Erythroblast (primary cell): ENCODE results near the gene CPN2.
A peak's percentile ranks its signal among the peaks of the same experiment; 100 is the strongest.

Experiments used
- DNase-seq, 2 experiments: peaks; one replicate each; lab custom pipeline; 2025; lab: John Stamatoyannopoulos, UW
- GATA1 ChIP-seq: IDR thresholded peaks from 2 replicates; pipeline ENCODE4 v1.6.1; 2011; ENCODE audit warnings: low read depth, mild to moderate bottlenecking, control low read depth, low read length, moderate library complexity
- POLR2A ChIP-seq: IDR thresholded peaks from 2 replicates; pipeline ENCODE4 v1.6.1; 2011; ENCODE audit warnings: mild to moderate bottlenecking, low read length

The CPN2 gene

DNA sequence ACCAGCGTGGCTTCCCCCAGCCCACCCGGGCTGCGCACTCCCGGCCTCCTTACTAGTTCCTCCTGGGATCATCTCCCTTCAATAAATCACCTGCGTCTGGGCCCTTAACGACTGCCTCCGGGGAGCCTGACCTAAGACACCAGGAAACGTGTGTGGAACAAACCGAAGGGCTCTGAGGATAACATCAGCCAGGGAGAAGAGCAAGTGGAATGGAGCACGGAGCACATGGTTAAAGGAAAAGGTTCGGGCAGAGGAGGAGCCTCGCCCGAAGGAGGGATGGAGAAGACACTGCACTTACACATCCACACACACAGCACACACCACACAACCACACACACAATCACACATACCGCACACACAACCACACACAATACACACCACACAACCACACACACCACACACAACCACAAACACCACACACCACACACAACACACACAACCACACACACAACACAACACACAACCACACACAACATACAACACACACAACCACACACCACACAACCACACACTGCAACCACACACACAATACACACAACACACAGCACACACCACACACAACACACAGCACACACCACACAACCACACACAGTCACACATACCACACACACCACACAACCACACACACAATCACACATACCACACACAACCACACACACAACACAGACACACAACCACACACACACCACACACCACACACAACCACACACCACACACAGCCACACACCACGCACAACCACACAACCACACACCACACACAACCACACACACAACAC lies 24.7 kb downstream of the CPN2 start:
- no peak for DNase-seq
- TF ChIP-seq GATA1: no peak

DNA sequence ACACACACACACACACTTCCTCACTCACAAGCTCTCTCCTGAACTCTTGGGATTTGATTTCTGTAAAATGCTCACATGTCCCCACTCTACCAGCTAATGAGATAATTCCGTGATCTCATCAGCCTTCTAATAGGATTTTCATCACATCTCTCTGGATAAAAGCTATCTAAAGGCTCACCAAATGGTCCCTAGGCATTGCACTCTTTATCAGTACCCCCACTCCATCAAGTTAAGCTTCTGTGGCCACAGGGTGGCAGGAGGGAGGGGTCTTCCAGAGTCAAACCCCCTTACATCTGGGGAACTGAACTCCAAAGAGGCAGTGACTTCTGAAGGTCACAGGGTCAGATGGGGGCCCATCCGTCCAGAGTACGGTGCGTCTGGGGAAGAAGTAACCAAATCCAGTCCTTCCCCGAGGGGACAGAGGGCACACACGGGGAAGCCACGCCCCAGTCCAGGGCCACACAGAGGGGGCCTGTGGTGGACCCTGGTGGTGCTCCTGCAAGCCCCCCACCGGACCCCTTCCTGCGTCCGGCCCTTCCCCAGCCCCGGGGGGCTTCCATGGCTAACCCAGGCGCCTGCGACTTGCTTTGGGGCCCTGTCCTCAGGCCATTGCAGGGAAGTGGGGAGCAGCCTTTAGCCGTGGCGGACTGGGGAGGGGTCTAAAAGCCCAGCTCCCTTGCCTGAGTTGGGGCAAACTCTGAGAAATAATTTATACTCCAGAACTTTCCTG lies 25.5 kb downstream of the CPN2 start:
- no peak for DNase-seq
- TF ChIP-seq GATA1: no peak
- no peak for TF ChIP-seq POLR2A

DNA sequence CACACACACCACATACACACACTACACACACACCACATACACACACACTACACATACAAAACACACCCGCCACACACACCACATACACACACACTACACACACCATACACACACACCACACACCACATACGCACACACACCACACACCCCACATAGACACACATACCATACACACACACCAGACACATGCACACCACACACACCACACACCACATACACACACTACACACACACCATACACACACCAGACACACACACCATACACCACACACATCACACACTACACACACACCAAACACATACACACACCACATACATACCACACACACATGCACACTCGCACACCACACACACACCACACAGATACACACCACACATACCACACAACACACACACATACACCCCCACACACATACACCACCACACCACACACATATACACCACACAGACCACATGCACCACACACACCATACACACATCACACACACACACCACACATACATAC lies 26.3 kb downstream of the CPN2 start:
- no peak for DNase-seq
- no peak for TF ChIP-seq GATA1
- no peak for TF ChIP-seq POLR2A

DNA sequence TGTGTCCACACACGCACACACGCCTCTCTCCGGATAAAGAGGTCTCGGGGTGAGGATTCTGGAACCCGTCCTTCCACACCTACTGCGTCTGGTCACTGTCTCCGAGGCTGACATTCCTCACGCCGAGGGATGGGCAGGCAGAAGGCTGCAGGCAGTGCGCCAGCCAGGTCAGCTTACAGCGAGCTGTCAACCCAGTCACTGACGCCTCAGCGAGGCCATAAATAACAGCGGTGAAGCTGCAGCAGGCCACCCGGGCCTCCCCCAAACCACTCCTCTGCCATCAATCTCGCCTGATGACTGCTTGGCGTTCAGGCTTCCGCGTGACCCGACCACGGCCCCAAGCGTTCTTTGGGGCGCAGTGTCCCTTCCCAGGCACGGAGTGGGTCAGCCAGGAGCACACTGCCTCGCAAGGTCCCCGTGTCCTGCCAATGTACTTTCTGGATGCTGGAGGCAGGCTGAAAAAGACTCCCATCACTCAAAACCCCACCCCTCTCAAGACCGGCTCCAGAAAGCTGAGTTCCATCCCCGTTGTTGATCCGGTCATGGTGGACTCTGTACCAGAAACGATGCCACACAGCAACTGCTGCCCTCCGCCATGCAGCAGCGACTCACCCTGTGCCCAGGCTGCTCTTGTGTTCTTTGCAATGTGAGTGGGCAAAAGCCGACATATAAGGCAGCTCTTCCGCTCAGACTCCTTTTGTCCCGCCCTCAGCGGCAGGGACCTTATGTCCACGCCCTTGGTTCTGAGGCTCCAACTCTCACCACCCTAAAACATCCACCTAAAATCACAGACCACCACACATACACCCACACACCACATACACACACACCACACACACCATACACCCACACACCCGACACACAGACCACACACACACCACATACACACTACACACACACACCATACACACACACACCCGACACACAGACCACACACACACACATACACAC lies 27.1 kb downstream of the CPN2 start:
- TF ChIP-seq POLR2A (no peak), GATA1 (no peak)

DNA sequence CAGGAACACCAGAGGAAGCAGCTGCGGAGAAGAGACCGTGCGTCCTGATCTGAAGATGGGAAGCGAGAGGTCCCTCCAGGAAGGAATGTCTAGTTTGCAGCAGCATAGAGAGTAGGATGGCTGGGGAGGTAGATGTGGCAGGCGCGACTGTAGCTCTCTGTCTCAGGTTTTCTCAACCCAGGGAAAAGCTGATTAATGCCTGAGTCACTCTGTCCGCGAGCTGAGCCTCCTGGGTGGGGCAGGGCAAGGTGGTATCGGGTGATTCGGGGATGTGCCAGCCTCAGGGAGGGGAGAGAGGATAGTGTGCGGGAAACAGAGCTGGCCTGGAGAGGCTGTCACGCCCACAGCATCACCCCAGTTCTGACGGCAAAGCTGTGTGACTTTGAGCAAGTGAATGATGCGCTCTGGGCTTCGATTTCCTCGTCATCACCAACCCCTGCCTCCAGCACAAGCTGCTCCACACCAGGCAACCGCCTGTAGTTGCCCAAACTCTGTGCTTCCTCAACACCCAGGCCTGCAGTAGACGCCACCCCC lies 28.4 kb downstream of the CPN2 start:
- TF ChIP-seq POLR2A (no peak), GATA1 (no peak)
- DNase-seq: peak; percentile 73 to 77

More for the DNA sequence above, 27.1 kb downstream of the CPN2 start:
- no peak for DNase-seq

DNA sequence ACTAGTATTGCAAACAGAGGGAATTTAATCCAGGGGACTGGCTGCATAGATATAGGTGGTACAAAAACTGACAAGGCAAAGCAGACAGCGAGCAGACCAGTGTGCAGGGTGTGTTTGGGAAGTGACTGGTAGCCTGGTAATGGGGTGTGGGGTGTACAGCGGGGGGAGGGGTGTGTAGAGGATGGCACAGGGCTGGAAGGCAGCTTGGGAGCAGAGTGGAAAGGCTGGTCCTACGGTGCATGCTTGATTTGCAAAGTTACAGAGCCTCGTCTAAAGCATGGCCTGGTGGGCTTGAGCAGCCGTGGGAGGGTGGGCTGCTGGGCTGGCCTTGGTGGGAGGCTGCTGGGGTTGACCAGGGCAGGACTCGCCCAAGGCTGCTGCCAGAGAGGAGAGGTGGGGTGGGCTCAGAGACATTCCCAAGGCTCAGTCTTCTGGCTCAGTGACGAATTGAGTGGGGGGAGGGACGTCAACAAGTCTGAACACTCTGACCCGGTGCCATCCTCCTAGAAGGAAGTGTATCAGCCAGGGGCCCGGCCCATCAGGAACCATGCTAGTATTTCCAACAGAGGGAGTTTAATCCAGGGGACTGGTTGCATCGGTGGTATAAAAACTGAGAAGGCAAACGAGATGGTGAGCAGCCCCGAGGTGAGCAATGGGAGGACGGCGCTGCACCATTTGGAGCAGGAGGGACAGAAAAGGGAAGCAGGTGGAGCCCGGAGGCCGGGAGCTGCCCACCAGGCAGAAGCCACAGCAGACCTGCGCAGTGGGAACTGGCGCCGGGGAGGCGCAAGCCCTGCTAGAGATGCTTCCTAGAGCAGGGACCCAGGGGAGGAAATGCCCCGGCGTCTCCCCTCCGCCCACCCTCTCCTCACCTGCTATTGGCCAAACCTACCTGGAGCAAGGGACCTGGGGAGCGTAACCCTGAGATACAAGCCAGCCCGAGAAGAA lies 29.2 kb downstream of the CPN2 start:
- no peak for DNase-seq
- TF ChIP-seq POLR2A (no peak), GATA1 (no peak)

DNA sequence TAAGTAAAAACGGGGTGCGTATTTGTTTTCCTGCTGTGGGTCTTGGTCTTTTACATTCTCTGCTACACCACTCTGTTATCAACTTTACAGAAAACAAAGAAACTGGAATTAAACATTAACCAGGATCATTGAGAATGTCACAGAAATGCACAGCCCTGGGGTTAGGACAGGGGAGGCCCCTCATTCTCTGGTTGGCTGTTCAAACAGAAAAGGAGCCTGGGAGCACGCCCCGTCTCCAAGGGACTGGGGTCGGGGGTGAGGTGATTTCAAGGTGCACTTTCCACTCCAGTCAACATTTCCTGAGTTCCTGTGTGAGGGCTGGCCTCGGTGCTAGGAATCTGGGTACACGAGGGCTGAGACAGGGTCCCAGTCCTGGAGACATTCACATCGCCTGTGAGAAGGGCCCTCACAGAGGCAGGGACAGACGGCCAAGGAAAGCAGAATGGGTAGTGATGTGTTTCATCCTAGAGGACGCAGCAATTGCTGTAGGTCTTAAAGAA lies 30.3 kb downstream of the CPN2 start:
- no peak for DNase-seq
- no peak for TF ChIP-seq POLR2A
- TF ChIP-seq GATA1: no peak

DNA sequence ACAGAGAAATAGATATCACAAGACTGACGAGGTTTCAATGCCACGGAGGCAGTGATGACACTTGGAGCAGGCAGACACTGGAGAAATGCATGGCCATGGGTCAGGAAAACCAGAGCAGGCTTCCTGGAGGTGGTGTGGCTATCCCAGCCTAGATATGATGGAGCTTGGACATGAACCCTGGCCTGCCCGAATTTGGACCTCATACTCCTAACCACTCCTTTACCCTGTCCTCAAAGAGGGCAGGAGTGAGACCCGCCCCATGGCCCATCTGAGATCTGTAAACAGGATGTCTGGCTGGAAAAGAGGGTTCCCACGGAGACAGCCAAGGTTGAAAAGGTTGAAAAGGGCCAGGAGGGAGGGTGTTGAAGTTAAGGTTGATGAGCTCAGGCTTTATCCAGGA lies 31.0 kb downstream of the CPN2 start:
- no peak for DNase-seq
- TF ChIP-seq POLR2A (no peak), GATA1 (no peak)

DNA sequence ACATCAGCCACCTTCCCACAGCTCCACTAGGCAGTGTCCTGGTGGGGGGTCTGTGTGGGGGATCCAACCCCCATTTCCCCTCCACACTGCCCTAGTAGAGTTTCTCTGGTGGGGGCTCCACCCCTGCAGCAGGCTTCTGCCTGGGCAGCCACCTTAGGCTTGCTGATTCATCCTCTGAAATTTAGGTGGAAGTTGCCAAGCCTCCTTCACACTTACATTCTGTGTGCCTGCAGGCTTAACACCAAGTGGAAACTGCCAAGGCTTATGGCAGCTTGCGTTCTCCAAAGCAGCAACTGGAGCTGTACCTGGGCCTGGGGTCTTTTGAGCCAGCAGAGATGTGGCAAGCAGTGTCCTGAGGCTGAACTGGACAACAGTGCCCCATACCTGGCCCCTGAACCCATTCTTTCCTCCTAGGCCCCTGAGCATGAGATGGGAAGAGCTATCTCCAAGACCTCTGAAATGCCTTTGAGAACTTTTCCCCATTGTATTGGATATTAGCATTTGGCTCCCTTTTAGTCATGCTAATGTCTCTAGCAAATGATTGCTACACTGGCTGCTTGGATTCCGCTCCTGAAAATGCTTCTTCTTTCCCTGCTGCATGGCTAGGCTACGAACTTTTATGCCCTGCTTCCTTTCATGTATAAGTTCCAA lies 32.5 kb downstream of the CPN2 start:
- TF ChIP-seq GATA1: no peak
- TF ChIP-seq POLR2A: no peak
- DNase-seq: no peak

DNA sequence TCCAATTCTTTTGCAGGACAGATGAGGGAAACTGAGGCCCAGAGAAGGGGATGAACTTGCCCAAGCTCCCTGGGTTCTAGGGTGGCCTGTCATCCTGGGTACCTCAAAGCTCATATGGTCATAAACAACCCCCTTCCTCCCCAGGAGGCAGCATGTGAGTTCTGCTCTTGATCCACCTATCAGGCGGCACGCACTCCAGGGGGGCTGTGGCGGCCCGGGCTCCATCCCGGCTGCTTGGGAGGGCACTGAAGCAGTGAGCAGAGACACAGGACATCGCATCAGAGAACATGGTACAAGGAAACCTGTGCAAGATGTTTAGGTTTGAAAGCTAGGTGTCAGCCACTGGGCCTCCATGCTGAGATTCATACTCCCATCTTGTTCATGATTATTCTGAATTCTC lies 34.2 kb downstream of the CPN2 start:
- DNase-seq: no peak
- TF ChIP-seq POLR2A (no peak), GATA1 (no peak)

DNA sequence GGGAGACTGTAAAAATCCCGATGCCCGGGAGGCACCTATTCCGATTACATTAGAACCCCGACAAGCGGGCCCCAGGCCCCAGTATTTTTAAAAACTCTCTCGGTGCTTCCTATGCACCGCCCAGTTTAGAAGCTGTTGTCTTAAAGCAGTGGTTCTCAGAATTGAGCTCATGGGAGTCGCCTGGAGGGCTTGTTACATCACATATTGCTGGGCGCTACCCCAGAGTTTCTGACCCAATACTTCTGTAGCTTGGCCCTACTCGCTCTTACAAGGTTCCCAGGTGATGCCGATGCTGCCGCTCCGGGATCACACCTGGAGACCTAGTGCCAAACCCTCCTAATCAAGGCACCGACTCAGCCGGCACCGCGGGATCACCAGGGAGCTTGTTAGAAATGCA lies 35.2 kb downstream of the CPN2 start:
- DNase-seq: no peak
- TF ChIP-seq POLR2A (no peak), GATA1 (no peak)
